Keratinocyte (primary cell): Measurements from ENCODE around the gene TRPM6. TPM values are rescaled to one million over a fixed set of nuclear protein-coding genes. Genes with fewer than 3 reads are reported as not detected.

Source experiments
- DNase-seq: peaks from one replicate; pipeline ENCODE4 v3.0.0-alpha.2; 2011; ENCODE audit warnings: low read depth, missing footprints, low spot score
- FAIRE-seq: peaks from 2 replicates; lab custom pipeline; 2011; peaks lifted over from hg19 to GRCh38; lab: Jason Lieb, UNC
- H2AFZ ChIP-seq: 2 replicates; pipeline ENCODE4 v1.6.0; 2012; ENCODE audit warnings: low read length, control low read depth, inconsistent platforms; ENCODE audit not compliant: control insufficient read depth
- H3K27ac ChIP-seq: 2 replicates; pipeline ENCODE4 v1.5.1; 2011; ENCODE audit warnings: low read length; ENCODE audit not compliant: control insufficient read depth, insufficient read depth
- H3K27me3 ChIP-seq: 3 replicates; pipeline ENCODE4 v1.6.0; 2011; ENCODE audit warnings: low read length; ENCODE audit not compliant: control insufficient read depth, insufficient read depth; ENCODE audit errors: extremely low read depth
- H3K36me3 ChIP-seq, 2 experiments: 2 replicates in 1 of 2; 3 replicates in 1 of 2; pipeline ENCODE4 v1.5.1; 2011; ENCODE audit warnings: low read length in 2 of 2, mild to moderate bottlenecking in 1 of 2; ENCODE audit not compliant: control insufficient read depth in 2 of 2, insufficient read depth in 2 of 2; ENCODE audit errors: extremely low read depth in 1 of 2
- H3K4me1 ChIP-seq: 3 replicates; pipeline ENCODE4 v1.5.1; 2011; ENCODE audit warnings: low read length; ENCODE audit not compliant: control insufficient read depth, insufficient read depth; ENCODE audit errors: extremely low read depth
- H3K4me2 ChIP-seq: 3 replicates; pipeline ENCODE4 v1.6.0; 2011; ENCODE audit warnings: low read depth, low read length; ENCODE audit not compliant: control insufficient read depth, insufficient read depth; ENCODE audit errors: extremely low read depth
- H3K4me3 ChIP-seq, 3 experiments: fragments of 200-600 bp in 1 of 3; sonication (generic) in 1 of 3; 2 replicates in 2 of 3; 3 replicates in 1 of 3; pipeline ENCODE4 v1.5.1; 2011 to 2016; ENCODE audit warnings: low read length in 3 of 3, mild to moderate bottlenecking in 3 of 3, control low read depth in 2 of 3, inconsistent platforms in 1 of 3, low read depth in 1 of 3, mixed read lengths in 1 of 3, mixed run types in 1 of 3, moderate library complexity in 1 of 3; ENCODE audit not compliant: control insufficient read depth in 2 of 3, insufficient read depth in 2 of 3; ENCODE audit errors: extremely low read depth in 1 of 3
- H3K79me2 ChIP-seq: 2 replicates; pipeline ENCODE4 v1.6.0; 2012; ENCODE audit warnings: low read length; ENCODE audit not compliant: control insufficient read depth, insufficient read depth
- H3K9ac ChIP-seq: 3 replicates; pipeline ENCODE4 v1.6.0; 2011; ENCODE audit warnings: low read length; ENCODE audit not compliant: control insufficient read depth, insufficient read depth; ENCODE audit errors: extremely low read depth
- H3K9me1 ChIP-seq: 3 replicates; pipeline ENCODE4 v1.6.0; 2011; ENCODE audit warnings: low read length; ENCODE audit not compliant: control insufficient read depth, insufficient read depth; ENCODE audit errors: extremely low read depth
- H3K9me3 ChIP-seq: 2 replicates; pipeline ENCODE4 v1.5.1; 2012; ENCODE audit warnings: low read depth, low read length; ENCODE audit not compliant: control insufficient read depth
- H4K20me1 ChIP-seq: 3 replicates; pipeline ENCODE4 v1.6.0; 2011; ENCODE audit warnings: low read length; ENCODE audit not compliant: control insufficient read depth, insufficient read depth; ENCODE audit errors: extremely low read depth
- CTCF ChIP-seq, 3 experiments: IDR thresholded peaks in 1 of 3; conservative IDR thresholded peaks in 1 of 3; optimal IDR thresholded peaks in 1 of 3; 2 replicates in 2 of 3; 3 replicates in 1 of 3; pipeline versions ENCODE3 to v1.5.1; 2011; ENCODE audit warnings: low read length in 3 of 3, mild to moderate bottlenecking in 3 of 3, moderate library complexity in 2 of 3, control low read depth in 1 of 3, inconsistent platforms in 1 of 3; ENCODE audit not compliant: insufficient read depth in 2 of 3; ENCODE audit errors: extremely low read depth in 1 of 3
- EZH2 ChIP-seq: IDR thresholded peaks from one replicate; pipeline ENCODE4 v1.6.1; 2012; ENCODE audit warnings: inconsistent platforms, mild to moderate bottlenecking, low read length, moderate library complexity
- dilution Hi-C: fragments of 300-500 bp; cut with MboI; formaldehyde crosslinking; loops from one replicate; pipeline ENCODE4 v1.7.0; 2020; ENCODE audit warnings: low sequenced_read_pairs; ENCODE audit not compliant: extremely low pct_ligation_motif_present
- polyA plus RNA-seq, 5 experiments: library from polyadenylated mRNA; depleted of rRNA in 3 of 5; stranded (reverse) in 3 of 5; stranded (forward) in 1 of 5; unstranded in 1 of 5; fragments of >200 nt; gene quantifications; 1 replicate in 1 of 5; 2 replicates in 3 of 5; 3 replicates in 1 of 5; pipeline versions ENCODE4 v1.2.1 to v1.2.3, GENCODE V29; 2011 to 2012; ENCODE audit warnings: missing spikeins in 2 of 5, low read depth in 1 of 5, low replicate concordance in 1 of 5

Gene TRPM6
- polyA plus RNA-seq, 1 donor (not counting 4 experiments of a cell fraction or from before 2014, with no cell fraction given), result 0.18 TPM

DNA sequence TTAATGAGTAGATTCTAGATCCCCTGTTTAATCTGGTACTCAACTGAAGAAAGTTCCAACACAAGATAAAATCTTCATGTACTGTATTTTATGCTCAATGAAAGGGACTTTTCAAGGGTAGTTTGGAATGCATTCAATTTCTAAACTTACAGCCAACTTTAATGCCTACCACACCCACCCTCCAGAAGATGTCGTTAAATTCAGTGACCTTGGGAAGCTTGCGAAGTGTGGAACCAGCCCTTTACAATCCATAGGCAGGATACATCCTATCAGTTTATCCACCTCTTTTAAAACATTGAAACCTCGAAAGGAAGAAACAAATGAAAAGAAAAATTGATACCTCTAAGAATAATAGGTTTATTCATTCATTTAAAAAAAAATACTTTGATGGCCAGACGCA is 20.2 kb downstream of the TRPM6 start:
- Histone ChIP-seq H3K27me3 (no peaks in the 10 kb centered on the region), H3K4me3 (no peak overlapping the region), H3K4me1 (no peaks in the 10 kb centered on the region), H2AFZ (no peak overlapping the region), H4K20me1 (no peaks in the 10 kb centered on the region), H3K9me3 (no peaks in the 10 kb centered on the region), H3K36me3 (no peaks in the 10 kb centered on the region), H3K4me2 (no peak overlapping the region), H3K9me1 (no peaks in the 10 kb centered on the region), H3K27ac (no peak overlapping the region), H3K9ac (no peak overlapping the region), H3K79me2 (no peaks in the 10 kb centered on the region)
- DNase-seq (no peak), FAIRE-seq (no peak)
- TF ChIP-seq CTCF (optimal IDR thresholded peaks at IDR 0.05 in 1 of 3, IDR thresholded peaks at IDR 0.05 in 1 of 3, conservative IDR thresholded peaks at IDR 0.05 in 1 of 3; ENCODE audit: extremely low read depth in 1 of 3, insufficient read depth in 2 of 3, low read length in 3 of 3), result no peak
- TF ChIP-seq EZH2, result no peak
- dilution Hi-C loops, result no loop called here

GRCh38 chr9:74865177-74865576 is 22.5 kb downstream of the TRPM6 start:
- no peaks in the 10 kb centered on the region for H3K9me3 ChIP-seq
- H3K4me2 ChIP-seq, result no peak overlapping the region
- no peaks in the 10 kb centered on the region for H4K20me1 ChIP-seq
- no peaks in the 10 kb centered on the region for H3K9me1 ChIP-seq
- H2AFZ ChIP-seq, result no peak overlapping the region
- H3K4me3 ChIP-seq, result no peak overlapping the region
- no peaks in the 10 kb centered on the region for H3K4me1 ChIP-seq
- H3K36me3 ChIP-seq, result no peaks in the 10 kb centered on the region
- dilution Hi-C loops, result no loop called here
- FAIRE-seq, result no peak
- H3K27me3 ChIP-seq, result no peaks in the 10 kb centered on the region
- no peaks in the 10 kb centered on the region for H3K79me2 ChIP-seq
- no peak for DNase-seq
- TF ChIP-seq EZH2 (no peak), CTCF (optimal IDR thresholded peaks at IDR 0.05 in 1 of 3, IDR thresholded peaks at IDR 0.05 in 1 of 3, conservative IDR thresholded peaks at IDR 0.05 in 1 of 3; ENCODE audit: extremely low read depth in 1 of 3, insufficient read depth in 2 of 3, low read length in 3 of 3) (no peak)
- H3K27ac ChIP-seq, result no peak overlapping the region
- H3K9ac ChIP-seq, result no peak overlapping the region
